ENCODE results near the gene PHKB.

Gene PHKB

DNA sequence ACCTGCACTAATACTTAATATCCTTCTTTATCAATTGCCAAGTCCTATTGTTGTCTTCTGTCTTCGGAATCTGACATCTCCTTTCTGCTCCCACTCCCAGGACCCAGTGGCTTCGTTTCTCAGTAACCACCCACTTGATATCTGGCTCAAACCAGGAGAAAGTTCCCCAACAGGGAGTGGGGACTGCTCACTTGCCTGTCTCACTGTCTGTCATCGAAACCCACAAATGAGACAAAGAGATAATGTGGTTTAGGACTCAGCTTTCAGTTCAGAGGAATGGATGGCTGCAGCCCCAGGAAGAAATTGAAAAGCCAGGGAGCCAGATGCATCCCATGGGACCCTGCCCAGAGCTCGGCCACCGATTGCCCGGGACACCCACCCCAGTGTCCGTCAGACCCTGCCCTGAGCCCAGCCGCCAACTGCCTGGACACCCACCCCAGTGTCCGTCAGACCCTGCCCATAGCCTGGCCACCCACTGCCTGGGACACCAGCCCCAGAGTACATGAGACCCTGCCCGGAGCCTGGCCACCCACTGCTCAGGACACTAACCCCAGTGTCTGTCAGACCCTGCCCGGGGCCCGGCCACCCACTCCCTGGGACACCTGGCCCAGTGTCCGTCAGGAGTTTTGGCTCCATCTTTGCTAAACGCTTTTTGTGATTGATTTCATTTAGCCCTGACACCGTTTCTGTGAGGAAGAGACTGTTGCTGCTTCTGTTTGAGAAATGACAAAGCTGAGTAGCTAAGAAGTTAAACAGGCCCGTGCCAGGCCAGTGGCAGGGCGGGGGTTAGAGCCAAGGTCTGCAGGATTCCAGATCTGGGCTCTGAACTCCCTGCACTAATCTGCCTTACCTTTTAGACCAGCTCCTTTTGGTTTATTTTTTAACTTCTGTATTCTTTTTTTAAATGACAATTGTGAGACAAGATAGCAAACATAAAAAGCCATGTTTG lies 251.4 kb downstream of the PHKB start:
- H3K27ac ChIP-seq (ENCODE audit: low read depth, low read length, severe bottlenecking): peak overlapping the region; percentile 72
- WGBS, 2 experiments (ENCODE audit: insufficient coverage in 2 of 2): 91 to 93% methylated on average over 14 to 17 of the region's 17 CpGs
- H3K36me3 ChIP-seq (ENCODE audit: control insufficient read depth, insufficient read depth, low read length): no peaks in the 10 kb centered on the region
- H3K4me1 ChIP-seq (ENCODE audit: control insufficient read depth, insufficient read depth, low read length, poor library complexity, severe bottlenecking): peaks cover 12% of the 10 kb centered on the region
- H3K4me3 ChIP-seq (ENCODE audit: extremely low read depth, insufficient read depth, low read length, poor library complexity, severe bottlenecking): no peak overlapping the region
- H3K9me3 ChIP-seq (ENCODE audit: control insufficient read depth, low read length): no peaks in the 10 kb centered on the region

GRCh38 chr16:47713225-47713595 lies 252.1 kb downstream of the PHKB start:
- H3K4me3 ChIP-seq (ENCODE audit: extremely low read depth, insufficient read depth, low read length, poor library complexity, severe bottlenecking): no peak overlapping the region
- peak overlapping the region; percentile 72 for H3K27ac ChIP-seq (ENCODE audit: low read depth, low read length, severe bottlenecking)
- WGBS, 2 experiments (ENCODE audit: insufficient coverage in 2 of 2): 64 to 86% methylated on average over 6 of the region's 6 CpGs
- H3K4me1 ChIP-seq (ENCODE audit: control insufficient read depth, insufficient read depth, low read length, poor library complexity, severe bottlenecking): peaks cover 12% of the 10 kb centered on the region
- H3K9me3 ChIP-seq (ENCODE audit: control insufficient read depth, low read length): no peaks in the 10 kb centered on the region
- H3K36me3 ChIP-seq (ENCODE audit: control insufficient read depth, insufficient read depth, low read length): no peaks in the 10 kb centered on the region

- H3K4me1 ChIP-seq (ENCODE audit: control insufficient read depth, insufficient read depth, low read length, poor library complexity, severe bottlenecking): peaks cover 12% of the 10 kb centered on the region
- no peaks in the 10 kb centered on the region for H3K9me3 ChIP-seq (ENCODE audit: control insufficient read depth, low read length)
- H3K36me3 ChIP-seq (ENCODE audit: control insufficient read depth, insufficient read depth, low read length): no peaks in the 10 kb centered on the region
- no peak overlapping the region for H3K4me3 ChIP-seq (ENCODE audit: extremely low read depth, insufficient read depth, low read length, poor library complexity, severe bottlenecking)
- H3K27ac ChIP-seq (ENCODE audit: low read depth, low read length, severe bottlenecking): no peak overlapping the region
- 80 to 93% methylated on average over 2 of the region's 2 CpGs for WGBS, 2 experiments (ENCODE audit: insufficient coverage in 2 of 2)
Observed at GRCh38 chr16:47715442-47716083, 254.4 kb downstream of the PHKB start.

- Histone ChIP-seq H3K27ac (ENCODE audit: low read depth, low read length, severe bottlenecking) (no peak overlapping the region), H3K4me3 (ENCODE audit: extremely low read depth, insufficient read depth, low read length, poor library complexity, severe bottlenecking) (no peak overlapping the region), H3K4me1 (ENCODE audit: control insufficient read depth, insufficient read depth, low read length, poor library complexity, severe bottlenecking) (peaks cover 12% of the 10 kb centered on the region), H3K36me3 (ENCODE audit: control insufficient read depth, insufficient read depth, low read length) (no peaks in the 10 kb centered on the region), H3K9me3 (ENCODE audit: control insufficient read depth, low read length) (no peaks in the 10 kb centered on the region)
- WGBS, 2 experiments (ENCODE audit: insufficient coverage in 2 of 2): 71 to 74% methylated on average over 4 to 5 of the region's 5 CpGs
Observed at GRCh38 chr16:47716571-47716970, 255.4 kb downstream of the PHKB start.

DNA sequence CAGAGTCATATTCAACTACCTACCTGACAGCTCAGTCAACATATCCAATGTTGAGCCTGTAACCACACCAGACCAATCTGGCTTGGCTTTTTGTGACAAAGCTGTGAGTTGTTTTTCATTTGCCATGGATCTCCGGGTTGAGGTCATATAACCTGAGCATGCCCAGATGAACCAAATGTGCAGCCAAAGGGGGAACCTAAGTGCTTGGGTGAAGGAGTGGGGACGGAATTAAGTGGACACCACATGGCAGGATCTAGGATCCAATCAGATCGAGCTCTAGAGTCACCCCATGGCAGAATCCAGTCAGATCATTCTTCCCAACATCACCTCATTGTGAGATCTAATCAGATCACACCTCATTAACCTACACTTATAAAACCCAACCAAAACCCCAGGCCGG lies 258.6 kb downstream of the PHKB start:
- no peaks in the 10 kb centered on the region for H3K9me3 ChIP-seq (ENCODE audit: control insufficient read depth, low read length)
- no peak overlapping the region for H3K27ac ChIP-seq (ENCODE audit: low read depth, low read length, severe bottlenecking)
- no peaks in the 10 kb centered on the region for H3K4me1 ChIP-seq (ENCODE audit: control insufficient read depth, insufficient read depth, low read length, poor library complexity, severe bottlenecking)
- no peaks in the 10 kb centered on the region for H3K36me3 ChIP-seq (ENCODE audit: control insufficient read depth, insufficient read depth, low read length)
- no peak overlapping the region for H3K4me3 ChIP-seq (ENCODE audit: extremely low read depth, insufficient read depth, low read length, poor library complexity, severe bottlenecking)
- WGBS, 2 experiments (ENCODE audit: insufficient coverage in 2 of 2): 93 to 100% methylated on average over 3 to 4 of the region's 4 CpGs

GRCh38 chr16:47721006-47721637 lies 260.0 kb downstream of the PHKB start:
- Histone ChIP-seq H3K9me3 (ENCODE audit: control insufficient read depth, low read length) (no peaks in the 10 kb centered on the region), H3K27ac (ENCODE audit: low read depth, low read length, severe bottlenecking) (no peak overlapping the region), H3K36me3 (ENCODE audit: control insufficient read depth, insufficient read depth, low read length) (no peaks in the 10 kb centered on the region), H3K4me1 (ENCODE audit: control insufficient read depth, insufficient read depth, low read length, poor library complexity, severe bottlenecking) (no peaks in the 10 kb centered on the region), H3K4me3 (ENCODE audit: extremely low read depth, insufficient read depth, low read length, poor library complexity, severe bottlenecking) (no peak overlapping the region)
- 83 to 88% methylated on average over 1 to 2 of the region's 5 CpGs for WGBS, 2 experiments (ENCODE audit: insufficient coverage in 2 of 2)

DNA sequence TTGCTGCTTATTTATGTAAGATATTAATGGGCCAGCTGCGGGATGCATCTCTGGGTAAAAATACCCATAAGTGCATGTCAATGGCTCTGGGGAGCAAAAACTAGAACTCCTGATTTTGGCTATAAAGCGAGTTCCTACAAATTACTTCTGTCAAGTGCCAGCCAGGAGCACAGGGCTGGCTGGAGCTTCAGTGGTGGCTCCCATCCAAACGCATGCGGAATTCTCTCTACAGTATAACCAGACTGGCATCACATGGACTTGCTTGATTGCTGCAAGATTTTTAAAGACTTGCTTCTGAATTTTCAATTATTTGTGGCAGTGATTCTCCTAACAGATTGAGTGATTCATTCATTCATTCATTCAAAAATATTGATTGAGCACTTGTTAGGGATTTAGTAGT lies 260.9 kb downstream of the PHKB start:
- Histone ChIP-seq H3K27ac (ENCODE audit: low read depth, low read length, severe bottlenecking) (no peak overlapping the region), H3K36me3 (ENCODE audit: control insufficient read depth, insufficient read depth, low read length) (no peaks in the 10 kb centered on the region), H3K4me3 (ENCODE audit: extremely low read depth, insufficient read depth, low read length, poor library complexity, severe bottlenecking) (no peak overlapping the region), H3K9me3 (ENCODE audit: control insufficient read depth, low read length) (no peaks in the 10 kb centered on the region), H3K4me1 (ENCODE audit: control insufficient read depth, insufficient read depth, low read length, poor library complexity, severe bottlenecking) (no peaks in the 10 kb centered on the region)
- WGBS, 2 experiments (ENCODE audit: insufficient coverage in 2 of 2): 94% methylated on average over 4 of the region's 4 CpGs

DNA sequence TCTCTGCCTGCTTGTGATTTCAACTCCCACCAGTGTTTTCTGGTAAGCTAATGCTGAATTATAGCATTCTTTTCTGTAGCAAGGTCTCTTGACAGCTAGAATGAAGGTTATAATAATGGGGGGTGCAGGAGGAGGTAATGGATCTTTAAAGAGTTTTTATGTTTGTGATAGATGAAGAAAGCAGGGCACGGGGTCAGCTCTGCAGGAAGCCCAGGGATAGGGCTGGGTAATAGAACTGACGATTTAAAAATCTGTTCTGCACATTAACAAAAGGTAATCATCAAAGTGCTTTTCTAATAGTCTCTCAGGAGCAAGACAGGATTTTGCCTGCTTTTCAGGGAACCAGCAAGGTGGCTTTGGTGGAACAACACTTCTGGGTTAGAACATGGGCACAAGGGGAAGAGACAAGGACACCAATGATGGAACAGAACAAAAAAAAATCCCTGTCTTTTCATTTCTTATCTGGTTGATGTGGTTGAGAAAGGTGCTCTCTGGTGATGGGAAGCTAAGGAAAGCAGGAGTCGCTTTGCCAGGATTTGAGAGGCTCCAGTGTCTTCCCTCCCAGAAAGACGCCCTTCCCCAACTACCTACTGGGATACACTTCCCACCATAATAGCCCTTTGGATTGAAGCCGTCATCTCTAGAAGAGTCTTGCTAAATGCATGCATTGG lies 263.1 kb downstream of the PHKB start:
- no peaks in the 10 kb centered on the region for H3K36me3 ChIP-seq (ENCODE audit: control insufficient read depth, insufficient read depth, low read length)
- H3K9me3 ChIP-seq (ENCODE audit: control insufficient read depth, low read length): no peaks in the 10 kb centered on the region
- 89 to 90% methylated on average over 3 of the region's 5 CpGs for WGBS, 2 experiments (ENCODE audit: insufficient coverage in 2 of 2)
- H3K4me3 ChIP-seq (ENCODE audit: extremely low read depth, insufficient read depth, low read length, poor library complexity, severe bottlenecking): no peak overlapping the region
- H3K4me1 ChIP-seq (ENCODE audit: control insufficient read depth, insufficient read depth, low read length, poor library complexity, severe bottlenecking): no peaks in the 10 kb centered on the region
- H3K27ac ChIP-seq (ENCODE audit: low read depth, low read length, severe bottlenecking): no peak overlapping the region

DNA sequence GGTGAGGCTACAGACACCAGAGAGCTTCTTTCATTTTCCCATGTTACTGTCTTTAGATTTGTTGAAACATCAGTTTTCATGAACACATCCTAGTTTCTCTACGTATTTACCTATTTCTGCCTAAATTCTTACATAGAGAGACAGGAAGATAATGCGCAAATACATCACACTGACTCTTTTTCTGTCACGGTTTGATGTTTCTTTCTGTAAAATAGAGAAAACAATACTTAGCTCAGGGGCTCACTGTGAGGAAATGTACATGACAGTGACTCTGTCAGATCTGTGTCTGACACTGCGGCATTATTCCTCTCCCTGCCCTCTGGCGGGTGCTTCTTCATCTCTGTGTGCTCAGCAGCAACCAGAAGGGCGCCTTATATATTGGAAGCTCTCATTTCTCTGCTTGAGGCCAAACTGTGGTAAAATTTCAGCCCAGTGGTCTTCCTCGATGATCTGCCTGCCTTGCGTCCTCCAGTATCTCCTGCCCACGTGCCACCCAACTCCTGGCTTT lies 264.1 kb downstream of the PHKB start:
- no peak overlapping the region for H3K27ac ChIP-seq (ENCODE audit: low read depth, low read length, severe bottlenecking)
- H3K36me3 ChIP-seq (ENCODE audit: control insufficient read depth, insufficient read depth, low read length): no peaks in the 10 kb centered on the region
- no peaks in the 10 kb centered on the region for H3K9me3 ChIP-seq (ENCODE audit: control insufficient read depth, low read length)
- 89 to 94% methylated on average over 5 to 7 of the region's 9 CpGs for WGBS, 2 experiments (ENCODE audit: insufficient coverage in 2 of 2)
- H3K4me1 ChIP-seq (ENCODE audit: control insufficient read depth, insufficient read depth, low read length, poor library complexity, severe bottlenecking): no peaks in the 10 kb centered on the region
- no peak overlapping the region for H3K4me3 ChIP-seq (ENCODE audit: extremely low read depth, insufficient read depth, low read length, poor library complexity, severe bottlenecking)

DNA sequence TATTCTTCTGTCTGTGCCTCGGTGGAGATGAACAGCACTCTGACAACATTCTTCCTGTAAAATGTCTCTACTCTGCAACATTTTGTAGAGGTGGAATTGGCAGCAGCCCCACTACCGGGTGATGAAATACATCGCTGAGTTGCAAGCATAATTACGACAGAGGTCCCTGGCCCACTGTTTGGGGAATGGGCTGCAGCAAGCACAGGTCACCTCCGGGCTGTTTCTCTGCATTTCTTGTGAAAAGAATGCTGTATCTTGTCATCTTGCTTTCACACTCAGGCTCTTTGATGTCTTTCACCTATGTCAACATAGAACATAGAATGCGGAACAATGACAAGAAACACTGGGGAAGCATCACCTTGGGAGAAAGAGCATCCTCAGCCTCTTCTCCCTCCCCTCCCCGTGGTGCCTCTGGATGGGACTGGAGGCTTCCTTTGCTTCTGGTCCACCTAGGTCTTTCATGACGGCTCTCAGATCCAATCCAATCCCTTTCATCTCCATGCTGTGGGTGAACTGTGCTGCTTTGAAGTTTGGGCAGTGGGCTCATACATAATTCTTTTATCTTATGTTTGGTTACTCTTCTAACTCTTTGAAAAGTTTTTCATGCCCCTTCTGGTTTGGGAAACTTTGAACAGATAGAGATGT lies 265.0 kb downstream of the PHKB start:
- no peak overlapping the region for H3K4me3 ChIP-seq (ENCODE audit: extremely low read depth, insufficient read depth, low read length, poor library complexity, severe bottlenecking)
- no peaks in the 10 kb centered on the region for H3K4me1 ChIP-seq (ENCODE audit: control insufficient read depth, insufficient read depth, low read length, poor library complexity, severe bottlenecking)
- no peaks in the 10 kb centered on the region for H3K9me3 ChIP-seq (ENCODE audit: control insufficient read depth, low read length)
- no peak overlapping the region for H3K27ac ChIP-seq (ENCODE audit: low read depth, low read length, severe bottlenecking)
- no peaks in the 10 kb centered on the region for H3K36me3 ChIP-seq (ENCODE audit: control insufficient read depth, insufficient read depth, low read length)
- WGBS, 2 experiments (ENCODE audit: insufficient coverage in 2 of 2): 92% methylated on average over 5 to 8 of the region's 8 CpGs
